Endothelial cell (in vitro differentiated cells): ENCODE data around the gene TMEM127. TPM values are rescaled to one million over a fixed set of nuclear protein-coding genes. Genes with fewer than 3 reads are reported as not detected.

Experiments used
- DNase-seq: peaks from one replicate; pipeline ENCODE4 v3.0.0; 2021; ENCODE audit warnings: low spot score
- H3K27ac Mint-ChIP-seq: one replicate; pipeline ENCODE4 v1.8.0; 2021; ENCODE audit warnings: mixed read lengths, inconsistent platforms; ENCODE audit not compliant: unreplicated experiment
- H3K27me3 Mint-ChIP-seq: one replicate; pipeline ENCODE4 v1.8.0; 2021; ENCODE audit warnings: mild to moderate bottlenecking, moderate library complexity, mixed read lengths, inconsistent platforms; ENCODE audit not compliant: unreplicated experiment
- H3K36me3 Mint-ChIP-seq: one replicate; pipeline ENCODE4 v1.8.0; 2021; ENCODE audit warnings: mild to moderate bottlenecking, low read depth, mixed read lengths, inconsistent platforms; ENCODE audit not compliant: unreplicated experiment
- H3K4me1 Mint-ChIP-seq: one replicate; pipeline ENCODE4 v1.8.0; 2021; ENCODE audit warnings: mild to moderate bottlenecking, mixed read lengths, inconsistent platforms; ENCODE audit not compliant: unreplicated experiment
- H3K4me3 Mint-ChIP-seq: one replicate; pipeline ENCODE4 v1.8.0; 2021; ENCODE audit warnings: mild to moderate bottlenecking, mixed read lengths, inconsistent platforms; ENCODE audit not compliant: unreplicated experiment
- H3K9me3 Mint-ChIP-seq: one replicate; pipeline ENCODE4 v1.8.0; 2021; ENCODE audit warnings: mixed read lengths, inconsistent platforms; ENCODE audit not compliant: unreplicated experiment
- total RNA-seq: library from RNA; stranded (reverse); fragmentation: NEBNext Ultra II Directional; extraction: Animal tissue kit (Norgen Biotek cat#: 25700); gene quantifications from one replicate; pipeline ENCODE4 v1.2.1, GENCODE V29; 2021; ENCODE audit not compliant: unreplicated experiment
- TF ChIP-seq, protein P1 (sequence below): fragments of 200-600 bp; sonication (generic); IDR thresholded peaks from one replicate; pipeline ENCODE4 v1.5.0; 2021; ENCODE audit warnings: antibody characterized with exemption; ENCODE audit not compliant: unreplicated experiment

Gene TMEM127
- total RNA-seq, 1 donor from 2014 or later = 39.0 TPM

DNA sequence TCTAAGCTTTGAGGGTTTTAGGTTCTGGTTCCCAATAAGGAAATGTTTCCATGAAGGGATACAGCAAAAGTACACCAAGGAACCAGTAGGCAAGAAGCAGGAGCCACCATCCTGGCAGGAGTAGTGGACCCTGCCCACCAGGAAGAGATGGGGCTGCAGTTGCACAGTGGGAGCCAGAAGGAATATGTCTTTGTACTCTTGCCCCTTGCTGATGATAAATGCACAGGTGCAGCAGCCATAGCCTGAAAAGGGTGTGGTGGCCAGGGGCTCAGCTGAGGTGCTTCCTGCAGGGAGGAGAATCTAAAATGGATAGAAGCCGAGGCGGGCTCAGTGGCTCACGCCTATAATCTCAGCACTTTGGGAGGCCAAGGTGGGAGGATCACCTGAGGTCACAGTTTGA is 27.5 kb downstream of the TMEM127 start:
- peaks cover 4% of the 10 kb centered on the region for H3K36me3 Mint-ChIP-seq
- no peaks in the 10 kb centered on the region for H3K4me1 Mint-ChIP-seq
- H3K9me3 Mint-ChIP-seq = no peaks in the 10 kb centered on the region
- H3K27ac Mint-ChIP-seq = no peak overlapping the region
- DNase-seq = no peak
- TF ChIP-seq, protein P1, sequence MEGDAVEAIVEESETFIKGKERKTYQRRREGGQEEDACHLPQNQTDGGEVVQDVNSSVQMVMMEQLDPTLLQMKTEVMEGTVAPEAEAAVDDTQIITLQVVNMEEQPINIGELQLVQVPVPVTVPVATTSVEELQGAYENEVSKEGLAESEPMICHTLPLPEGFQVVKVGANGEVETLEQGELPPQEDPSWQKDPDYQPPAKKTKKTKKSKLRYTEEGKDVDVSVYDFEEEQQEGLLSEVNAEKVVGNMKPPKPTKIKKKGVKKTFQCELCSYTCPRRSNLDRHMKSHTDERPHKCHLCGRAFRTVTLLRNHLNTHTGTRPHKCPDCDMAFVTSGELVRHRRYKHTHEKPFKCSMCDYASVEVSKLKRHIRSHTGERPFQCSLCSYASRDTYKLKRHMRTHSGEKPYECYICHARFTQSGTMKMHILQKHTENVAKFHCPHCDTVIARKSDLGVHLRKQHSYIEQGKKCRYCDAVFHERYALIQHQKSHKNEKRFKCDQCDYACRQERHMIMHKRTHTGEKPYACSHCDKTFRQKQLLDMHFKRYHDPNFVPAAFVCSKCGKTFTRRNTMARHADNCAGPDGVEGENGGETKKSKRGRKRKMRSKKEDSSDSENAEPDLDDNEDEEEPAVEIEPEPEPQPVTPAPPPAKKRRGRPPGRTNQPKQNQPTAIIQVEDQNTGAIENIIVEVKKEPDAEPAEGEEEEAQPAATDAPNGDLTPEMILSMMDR = no peak
- H3K27me3 Mint-ChIP-seq = peaks cover 3% of the 10 kb centered on the region
- H3K4me3 Mint-ChIP-seq = no peak overlapping the region

DNA sequence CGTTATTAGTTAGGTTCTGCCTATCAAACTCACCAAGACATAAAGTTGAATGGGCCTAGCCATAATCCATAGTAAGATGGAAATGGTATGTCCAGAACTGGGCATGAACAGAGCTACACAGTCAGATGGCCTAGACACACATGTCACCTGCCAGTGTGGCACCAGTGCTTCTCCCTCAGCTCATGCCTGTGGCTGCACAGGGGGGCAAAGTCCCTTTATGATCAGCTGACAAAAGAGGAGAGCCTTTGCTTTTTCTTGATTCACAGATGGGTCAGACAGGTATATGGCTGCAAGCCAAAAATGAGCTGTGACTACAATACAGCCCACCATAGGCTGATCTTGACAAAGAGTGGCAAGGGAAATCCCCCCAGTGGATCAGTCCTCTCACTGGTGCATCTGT is 28.9 kb downstream of the TMEM127 start:
- no peak overlapping the region for H3K4me3 Mint-ChIP-seq
- H3K27me3 Mint-ChIP-seq = peaks cover 3% of the 10 kb centered on the region
- TF ChIP-seq, protein P1 = no peak
- H3K36me3 Mint-ChIP-seq = peaks cover 4% of the 10 kb centered on the region
- no peaks in the 10 kb centered on the region for H3K9me3 Mint-ChIP-seq
- no peak for DNase-seq
- no peak overlapping the region for H3K27ac Mint-ChIP-seq
- H3K4me1 Mint-ChIP-seq = no peaks in the 10 kb centered on the region

DNA sequence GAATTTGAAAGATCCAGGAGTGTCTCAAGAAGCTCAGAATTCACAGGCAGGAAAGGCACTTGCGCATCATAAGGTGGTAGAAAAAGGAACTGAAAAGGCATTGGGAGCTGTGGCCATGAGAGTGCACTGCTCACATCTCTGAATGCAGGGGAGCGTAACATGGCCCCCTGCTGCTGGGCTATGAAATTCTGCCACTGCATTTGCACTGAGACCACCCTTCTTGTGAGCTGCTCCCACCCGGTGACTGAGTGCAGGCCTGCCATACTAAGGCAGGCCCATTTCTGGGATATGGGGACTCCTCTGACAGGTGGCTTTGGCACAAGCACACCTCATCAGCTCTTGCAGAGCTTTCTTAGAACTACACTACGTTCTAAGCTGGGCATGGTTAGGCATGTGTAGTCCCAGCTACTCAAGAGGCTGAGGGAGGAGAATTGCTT is 31.9 kb downstream of the TMEM127 start:
- H3K27ac Mint-ChIP-seq = no peak overlapping the region
- H3K4me3 Mint-ChIP-seq = no peak overlapping the region
- no peaks in the 10 kb centered on the region for H3K9me3 Mint-ChIP-seq
- no peaks in the 10 kb centered on the region for H3K27me3 Mint-ChIP-seq
- no peaks in the 10 kb centered on the region for H3K36me3 Mint-ChIP-seq
- TF ChIP-seq, protein P1 = no peak
- DNase-seq = no peak
- no peaks in the 10 kb centered on the region for H3K4me1 Mint-ChIP-seq

DNA sequence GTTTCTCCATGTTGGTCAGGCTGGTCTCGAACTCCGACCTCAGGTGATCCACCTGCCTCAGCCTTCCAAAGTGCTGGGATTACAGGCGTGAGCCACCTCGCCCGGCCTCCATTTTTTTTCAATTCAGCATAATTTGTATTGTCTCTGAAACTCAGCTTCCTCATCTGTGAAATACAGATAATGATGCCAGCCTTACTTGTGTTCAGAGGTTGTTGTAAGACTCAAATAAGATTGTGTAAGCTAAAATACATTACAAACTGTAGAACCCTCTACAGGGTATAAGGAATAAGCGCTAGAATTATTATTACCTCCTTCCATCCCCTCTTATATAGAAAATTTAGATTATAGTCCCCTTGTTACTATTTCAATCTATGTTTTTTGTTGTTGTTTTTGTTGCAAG is 32.4 kb downstream of the TMEM127 start:
- TF ChIP-seq, protein P1 = no peak
- Mint-ChIP-seq H3K27ac (no peak overlapping the region), H3K27me3 (no peaks in the 10 kb centered on the region), H3K36me3 (no peaks in the 10 kb centered on the region), H3K4me1 (no peaks in the 10 kb centered on the region), H3K9me3 (no peaks in the 10 kb centered on the region), H3K4me3 (no peak overlapping the region)
- no peak for DNase-seq

DNA sequence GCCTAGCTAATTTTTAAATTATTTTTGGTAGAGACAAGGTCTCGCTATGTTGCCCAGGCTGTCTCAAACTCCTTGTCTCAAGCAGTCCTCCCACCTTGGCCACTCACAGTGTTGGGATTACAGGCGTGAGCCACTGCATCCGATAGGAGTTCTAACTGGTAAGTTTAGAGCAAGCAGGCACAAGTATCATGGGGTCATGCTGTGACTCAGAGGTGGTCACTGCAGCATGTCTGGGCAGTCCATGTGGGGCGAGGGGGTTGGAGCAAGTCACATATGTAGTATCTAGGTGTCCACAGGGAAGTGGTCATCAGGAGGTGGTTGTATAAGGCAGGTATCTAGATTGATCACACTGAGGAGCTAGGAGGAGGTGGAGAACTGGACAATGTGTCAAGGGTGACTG is 34.5 kb downstream of the TMEM127 start:
- H3K36me3 Mint-ChIP-seq = no peaks in the 10 kb centered on the region
- H3K9me3 Mint-ChIP-seq = no peaks in the 10 kb centered on the region
- no peaks in the 10 kb centered on the region for H3K4me1 Mint-ChIP-seq
- DNase-seq = no peak
- no peak overlapping the region for H3K4me3 Mint-ChIP-seq
- H3K27me3 Mint-ChIP-seq = no peaks in the 10 kb centered on the region
- TF ChIP-seq, protein P1 = no peak
- no peak overlapping the region for H3K27ac Mint-ChIP-seq
